ENCODE results near the gene GFRA4.

Gene GFRA4

GRCh38 chr20:3696745-3697587, 33.8 kb upstream of the GFRA4 start:
- CTCF ChIA-PET, result interaction anchor here (0.9 to 8.9 kb wide), 4 partner anchors 11 to 39 kb away, joined by 3 to 64 read pairs (median 8); no protein-coding TSS in a partner anchor
- TF ChIP-seq CTCF (IDR thresholded peaks at IDR 0.05; ENCODE audit: control extremely low read depth, extremely low read depth, low read depth, missing control alignments), result no peak
- POLR2A ChIA-PET, result interaction anchor here (0.5 kb wide), 1 partner anchor 148 kb away, joined by 3 read pairs; no protein-coding TSS in a partner anchor
- DNase-seq (ENCODE audit: extremely low spot score), result no peak

GRCh38 chr20:3696200-3696599, 33.0 kb upstream of the GFRA4 start:
- ChIA-PET CTCF (interaction anchor here (1.1 to 8.9 kb wide), 3 partner anchors 14 to 39 kb away, joined by 4 to 64 read pairs (median 13); no protein-coding TSS in a partner anchor), POLR2A (no interaction called here)
- DNase-seq (ENCODE audit: extremely low spot score), result no peak
- peak; percentile 17 for TF ChIP-seq CTCF (IDR thresholded peaks at IDR 0.05; ENCODE audit: control extremely low read depth, extremely low read depth, low read depth, missing control alignments)

- no peak for TF ChIP-seq CTCF (IDR thresholded peaks at IDR 0.05; ENCODE audit: control extremely low read depth, extremely low read depth, low read depth, missing control alignments)
- CTCF ChIA-PET, result interaction anchor here (0.8 to 8.9 kb wide), 4 partner anchors 9 to 18 kb away, joined by 5 to 64 read pairs (median 6); no protein-coding TSS in a partner anchor
- no peak for DNase-seq (ENCODE audit: extremely low spot score)
- POLR2A ChIA-PET, result no interaction called here
Observed at GRCh38 chr20:3694864-3695263, 31.7 kb upstream of the GFRA4 start.

- no peak for TF ChIP-seq CTCF (IDR thresholded peaks at IDR 0.05; ENCODE audit: control extremely low read depth, extremely low read depth, low read depth, missing control alignments)
- no peak for DNase-seq (ENCODE audit: extremely low spot score)
- ChIA-PET POLR2A (no interaction called here), CTCF (interaction anchor here (1.1 to 8.9 kb wide), 3 partner anchors 11 to 17 kb away, joined by 3 to 64 read pairs (median 6); no protein-coding TSS in a partner anchor)
Observed at GRCh38 chr20:3693376-3693775, 30.2 kb upstream of the GFRA4 start.

GRCh38 chr20:3692706-3693294, 29.6 kb upstream of the GFRA4 start:
- DNase-seq (ENCODE audit: extremely low spot score), result no peak
- POLR2A ChIA-PET, result no interaction called here
- TF ChIP-seq CTCF (IDR thresholded peaks at IDR 0.05; ENCODE audit: control extremely low read depth, extremely low read depth, low read depth, missing control alignments), result no peak
- CTCF ChIA-PET, result interaction anchor here (1.0 to 8.9 kb wide), 4 partner anchors 12 to 365 kb away, joined by 3 to 64 read pairs (median 6); no protein-coding TSS in a partner anchor

GRCh38 chr20:3691897-3692296, 28.7 kb upstream of the GFRA4 start:
- POLR2A ChIA-PET, result no interaction called here
- no peak for TF ChIP-seq CTCF (IDR thresholded peaks at IDR 0.05; ENCODE audit: control extremely low read depth, extremely low read depth, low read depth, missing control alignments)
- DNase-seq (ENCODE audit: extremely low spot score), result no peak
- CTCF ChIA-PET, result interaction anchor here (1.0 to 2.4 kb wide), 2 partner anchors 15 to 366 kb away, joined by 3 to 8 read pairs; no protein-coding TSS in a partner anchor

All from GM10248 (cell line).